HG03066 (cell line): ENCODE measurements around the gene VSNL1.
A peak's percentile ranks its signal among the peaks of the same experiment; 100 is the strongest.

Experiments used
- ATAC-seq: cut with Tn5 transposase; IDR thresholded peaks from one replicate; pipeline ENCODE4 v1.9.1; 2021; ENCODE audit warnings: low read depth; ENCODE audit not compliant: unreplicated experiment

Gene VSNL1

DNA sequence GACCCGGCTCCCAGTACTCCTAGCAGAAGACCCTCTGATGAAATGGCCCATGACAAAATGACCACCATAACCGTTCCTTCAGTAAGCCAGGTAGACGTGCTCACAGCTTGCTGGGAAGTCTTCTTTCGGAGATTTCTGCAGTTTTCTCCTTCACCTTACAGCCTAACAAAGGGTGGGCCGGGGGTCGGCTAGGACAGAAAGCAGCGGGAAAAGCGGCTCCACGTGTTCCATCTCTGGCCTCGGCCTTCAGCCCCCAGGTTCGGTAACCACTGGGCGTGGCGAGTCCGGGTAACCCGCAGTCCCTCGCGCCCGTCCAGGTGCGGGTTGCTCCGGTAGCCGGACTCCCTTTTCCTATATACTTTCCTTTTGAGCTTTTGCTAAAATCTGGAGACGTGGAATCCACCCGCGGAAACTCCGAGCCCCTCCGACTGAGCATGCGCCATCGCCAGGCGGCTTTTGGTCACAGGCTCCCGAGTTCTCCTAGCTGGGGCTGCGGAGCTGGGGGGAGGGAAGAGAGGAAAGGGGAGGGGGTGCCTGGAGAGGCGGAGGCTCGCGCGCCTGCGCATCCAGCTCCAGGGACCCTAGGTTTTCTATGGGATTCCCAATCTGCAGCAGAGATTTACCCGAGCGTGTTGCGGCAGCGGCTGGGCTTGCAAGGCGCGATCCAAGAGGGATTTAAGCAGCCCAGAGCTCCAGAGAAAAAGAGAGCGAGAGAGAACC lies at the start of gene VSNL1:
VSNL1 (plus strand) TSS at position 604 of the 720 bp plus-strand sequence. CDS start 51,379 bp downstream, outside the sequence.
- no peak for ATAC-seq

DNA sequence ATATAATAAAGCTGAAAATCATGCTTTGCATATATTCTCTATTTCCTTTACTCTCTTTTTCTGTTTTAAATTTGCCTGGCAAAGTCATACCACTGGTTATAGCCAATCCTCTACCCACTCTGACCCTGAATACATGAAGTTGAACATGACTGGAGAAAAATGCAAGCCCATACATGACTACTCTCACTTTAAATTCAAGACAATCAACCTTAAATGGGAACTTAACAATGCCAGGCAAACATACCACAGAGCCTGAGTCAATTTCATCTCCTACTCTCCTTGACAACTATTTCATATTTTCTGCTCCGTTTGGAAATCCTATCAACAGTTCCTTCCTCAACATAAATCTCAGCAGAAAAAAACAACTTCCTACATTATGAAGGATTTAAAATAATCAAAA lies 44.9 kb upstream of the VSNL1 start:
- ATAC-seq: no peak

DNA sequence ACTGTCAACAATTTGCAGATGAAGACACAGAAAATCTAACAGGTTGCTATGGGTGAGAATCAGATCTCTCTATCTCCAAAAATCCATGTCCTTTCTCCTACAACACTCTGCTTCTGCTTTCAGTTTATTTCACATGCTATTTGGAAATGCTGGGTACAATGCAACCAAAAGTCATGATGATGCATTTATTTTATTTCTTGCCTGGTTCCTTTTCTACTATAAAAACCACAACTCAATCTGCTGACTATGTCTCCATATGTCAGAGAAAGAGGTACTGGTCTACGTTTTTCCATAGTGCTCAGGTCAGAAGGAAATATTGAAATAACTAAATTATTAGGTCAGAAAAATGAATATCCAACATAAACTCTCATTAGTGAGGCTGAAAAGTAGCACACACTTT lies 42.8 kb upstream of the VSNL1 start:
- ATAC-seq: no peak

DNA sequence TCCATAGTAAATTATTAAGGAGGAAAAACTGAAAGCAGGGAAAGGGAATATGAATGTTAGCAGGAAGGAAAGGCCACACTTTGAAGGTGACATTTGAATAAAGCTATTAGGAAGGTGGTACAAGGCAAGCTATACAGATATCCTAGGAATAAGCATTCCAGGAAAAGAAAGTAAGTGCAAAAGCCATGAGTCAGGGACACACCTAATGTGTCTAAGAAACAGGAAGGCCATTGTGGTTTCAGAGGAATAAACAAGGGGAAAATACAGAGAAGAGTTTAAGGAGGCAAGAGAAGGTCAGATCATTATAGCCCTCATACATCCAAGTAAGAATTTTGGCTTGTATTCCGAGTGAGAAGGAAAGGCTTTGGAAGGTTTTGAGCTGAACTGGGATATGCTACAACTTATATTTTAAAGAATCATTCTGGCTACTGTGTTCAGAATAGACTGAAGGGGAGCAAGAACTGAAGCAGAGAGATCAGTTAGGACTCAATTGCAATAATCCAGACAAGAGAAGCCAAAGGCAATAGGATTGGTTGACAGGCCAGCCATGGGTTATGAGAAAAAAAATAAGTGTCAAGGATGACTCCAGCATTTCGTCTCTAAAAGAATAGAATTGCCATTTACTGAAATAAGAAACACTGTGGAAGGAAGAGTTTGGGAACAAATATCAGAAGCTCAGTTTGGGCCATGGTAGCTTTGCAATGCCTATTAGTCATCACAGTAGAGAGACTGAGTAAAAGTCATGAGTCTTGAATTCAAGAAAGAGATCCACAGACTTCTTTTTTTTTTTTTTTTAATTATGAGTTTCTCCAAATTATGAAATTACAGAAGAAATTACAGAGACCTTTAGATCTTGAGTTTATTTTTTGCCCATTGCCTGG lies 33.5 kb upstream of the VSNL1 start:
- ATAC-seq: no peak

DNA sequence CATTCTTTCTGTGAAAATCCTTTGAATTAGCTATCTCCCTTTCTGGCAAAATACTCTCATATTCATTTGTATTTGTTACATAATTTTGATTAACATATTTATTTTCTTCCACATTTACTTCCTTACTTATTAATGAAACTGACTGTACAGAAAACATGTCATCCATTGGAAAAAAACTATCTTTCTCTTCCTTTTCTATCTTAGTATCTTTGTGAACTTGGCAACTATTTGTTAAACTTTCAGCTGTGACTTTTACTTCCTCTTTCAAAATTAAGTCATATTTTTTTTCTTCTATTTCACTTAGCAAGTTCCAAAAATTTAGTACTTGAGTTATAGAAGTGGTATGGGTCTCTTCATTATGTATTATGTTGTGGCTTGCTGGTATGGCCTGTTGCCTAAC lies 24.8 kb upstream of the VSNL1 start:
- ATAC-seq: peak; percentile 31

DNA sequence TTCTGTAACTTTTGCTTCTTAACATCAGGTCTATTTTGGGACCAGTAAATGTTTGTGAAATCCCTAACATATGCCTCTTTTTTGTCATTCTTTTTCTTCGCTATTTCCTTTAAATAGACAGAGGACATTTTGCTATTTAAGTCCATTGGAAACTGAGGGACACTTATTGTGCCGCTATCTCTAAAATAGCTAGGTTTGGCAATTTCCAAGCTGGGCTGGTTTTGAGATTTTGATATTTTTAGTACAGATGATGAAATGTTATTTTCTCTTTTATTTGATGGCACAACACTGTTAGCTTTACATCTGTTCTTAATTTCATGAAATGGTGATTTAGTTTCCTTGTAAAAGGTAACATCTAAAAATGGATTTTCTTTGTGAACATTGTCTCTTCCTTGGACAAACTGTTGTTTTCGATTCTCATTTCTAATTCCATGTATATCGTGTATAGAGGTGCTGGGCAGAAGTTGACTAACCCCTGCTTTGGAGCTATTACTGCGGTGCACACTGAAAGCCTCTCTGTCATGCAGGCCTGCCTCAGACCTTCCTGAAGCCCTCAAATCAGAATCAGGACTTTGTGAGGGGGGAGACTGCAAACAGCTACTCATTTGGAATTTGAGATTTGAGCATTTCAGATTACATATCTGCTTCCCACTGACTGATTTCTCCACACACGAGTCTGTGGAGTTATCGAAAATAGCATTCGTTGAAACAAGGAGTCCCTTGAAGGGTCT lies 22.9 kb upstream of the VSNL1 start:
- ATAC-seq: peak; percentile 24

DNA sequence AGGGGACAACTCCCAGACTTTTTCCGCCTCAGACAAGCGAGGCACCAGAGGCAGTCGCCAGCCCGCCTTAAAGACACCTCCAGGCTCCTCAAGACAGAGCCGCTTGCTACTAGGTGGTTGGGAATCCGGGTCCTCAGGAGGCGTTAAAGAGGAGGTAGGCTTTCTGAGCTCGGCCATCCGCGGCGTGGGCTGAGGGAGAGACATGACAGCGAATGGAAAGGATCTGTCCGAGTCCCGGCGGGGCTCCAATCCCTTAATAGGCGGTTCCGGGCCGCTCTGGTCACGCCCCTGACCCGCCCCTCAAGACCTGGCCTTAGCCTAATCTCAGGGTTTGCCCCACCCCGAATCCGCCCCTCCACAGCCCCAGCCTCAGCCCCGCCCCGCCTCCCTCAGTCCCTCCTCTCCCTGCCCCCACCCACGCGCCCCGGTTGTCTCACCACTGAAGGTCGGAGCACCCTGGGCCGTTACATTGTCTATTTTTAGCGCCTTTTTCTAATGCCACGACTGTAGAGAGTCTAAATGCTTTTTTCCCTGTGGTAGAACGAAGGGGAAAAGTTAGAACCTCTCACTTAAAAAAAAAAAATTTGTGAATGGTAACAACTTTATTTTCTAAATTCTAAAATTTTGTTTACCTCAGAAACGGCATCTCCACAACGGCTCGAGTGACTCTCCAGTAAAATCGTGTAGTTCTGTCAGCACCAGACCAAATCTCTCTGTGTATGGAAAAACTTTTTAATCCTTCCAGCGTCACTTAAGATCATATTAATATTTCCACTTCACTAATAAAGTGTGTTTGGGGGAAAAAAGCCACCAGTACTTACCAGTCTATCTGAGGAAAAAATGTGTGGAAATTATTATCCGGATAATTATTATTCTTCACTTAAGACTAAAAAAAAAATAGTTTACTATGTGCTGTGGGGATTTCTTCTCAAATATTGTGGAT lies 22.0 kb upstream of the VSNL1 start, which contains the start of gene RAD51AP2:
RAD51AP2 (minus strand) TSS at position 229 of the 943 bp plus-strand sequence; CDS start at position 204, 25 bp downstream.
- ATAC-seq: peak; percentile 81

DNA sequence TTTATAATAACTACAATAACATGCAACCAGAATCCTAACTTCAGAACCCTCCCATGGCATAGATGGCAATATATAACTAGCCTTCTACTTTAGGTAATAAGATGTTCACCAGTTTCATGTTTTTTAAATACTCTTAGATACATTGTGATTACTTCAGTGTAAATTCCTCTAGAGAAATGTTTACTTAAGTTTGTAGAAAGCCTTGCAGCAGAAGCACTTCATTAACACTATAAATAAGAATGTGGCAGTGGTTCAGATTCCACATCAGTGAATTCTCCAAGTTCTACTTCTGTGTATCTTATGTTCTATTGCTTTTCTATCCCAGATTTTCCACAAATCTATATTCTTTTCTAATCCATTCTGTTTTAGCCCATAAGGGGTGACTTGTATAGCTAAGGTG lies 21.0 kb upstream of the VSNL1 start:
- ATAC-seq: no peak

DNA sequence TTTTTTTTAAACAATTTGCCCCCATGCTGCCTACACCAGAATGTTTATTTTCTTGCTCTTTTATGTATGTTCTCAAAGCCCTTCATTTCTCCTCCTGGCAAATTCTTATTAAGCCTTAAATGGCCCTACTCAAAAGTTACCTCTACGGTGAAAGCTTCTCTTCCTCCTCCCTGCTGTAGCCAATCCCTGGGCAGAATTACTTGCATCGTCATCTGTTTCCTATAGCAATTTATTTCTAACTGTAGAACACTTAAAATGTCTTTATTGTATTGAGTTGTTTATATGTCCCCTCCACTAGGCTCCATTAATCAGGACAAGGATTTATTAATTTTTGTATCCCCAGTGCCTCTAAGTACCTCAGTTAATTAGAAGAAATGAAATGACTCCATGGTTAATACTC lies 19.7 kb upstream of the VSNL1 start:
- peak; percentile 25 for ATAC-seq

DNA sequence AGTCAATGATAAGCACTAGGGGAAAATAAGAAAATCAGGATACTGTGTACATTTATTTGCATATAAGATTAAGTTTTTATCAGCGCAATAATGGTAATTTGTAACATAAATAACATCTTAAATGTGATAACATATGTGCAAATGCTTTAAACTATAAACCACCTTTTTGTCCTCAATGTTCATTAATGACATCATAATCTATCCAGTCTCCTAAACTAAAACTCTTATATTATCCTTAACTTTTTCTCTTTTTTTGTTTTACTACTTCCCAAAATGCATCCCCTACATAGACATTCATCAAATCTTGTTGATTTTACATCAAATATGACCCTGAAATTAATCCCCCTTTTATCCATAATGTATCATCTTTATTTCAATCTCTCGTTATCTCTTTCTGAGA lies 18.9 kb upstream of the VSNL1 start:
- no peak for ATAC-seq

DNA sequence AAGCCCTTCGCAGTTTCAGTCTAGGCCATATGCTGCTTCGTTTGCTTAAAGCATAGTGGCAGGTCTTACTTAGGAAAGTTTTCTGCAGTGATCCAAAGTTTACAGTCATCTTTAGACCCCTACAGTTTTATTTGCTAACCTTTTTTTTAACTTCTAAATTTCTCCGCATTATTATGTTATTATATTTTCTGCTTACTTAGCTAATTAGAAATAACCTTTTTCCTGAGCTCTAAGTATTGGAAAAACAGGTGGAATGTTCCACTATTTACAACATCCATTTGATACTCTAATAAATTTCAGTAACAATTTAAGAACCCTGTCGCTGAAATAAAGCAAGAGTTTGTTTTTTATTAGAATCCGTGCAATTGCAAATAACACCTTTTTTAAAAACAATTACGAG lies 18.2 kb upstream of the VSNL1 start:
- no peak for ATAC-seq

DNA sequence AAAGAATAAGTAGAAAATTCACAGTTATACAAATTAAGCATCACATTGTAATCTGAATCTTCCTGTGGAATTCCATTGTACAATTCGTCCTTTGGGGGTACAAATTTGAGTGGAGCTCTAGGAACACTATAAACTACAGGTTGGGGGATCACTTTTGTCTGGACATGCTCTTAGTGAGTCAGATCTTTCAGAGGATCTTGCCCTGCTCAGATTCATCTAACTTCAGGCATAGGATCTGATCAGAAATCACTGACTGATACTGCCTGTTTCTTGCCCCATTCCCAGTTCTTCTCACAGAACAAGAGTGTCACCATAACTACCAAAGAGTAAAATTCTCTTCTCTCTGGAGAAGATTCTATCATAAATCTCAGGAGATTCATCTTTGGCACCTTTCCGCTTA lies 10.7 kb upstream of the VSNL1 start:
- no peak for ATAC-seq

DNA sequence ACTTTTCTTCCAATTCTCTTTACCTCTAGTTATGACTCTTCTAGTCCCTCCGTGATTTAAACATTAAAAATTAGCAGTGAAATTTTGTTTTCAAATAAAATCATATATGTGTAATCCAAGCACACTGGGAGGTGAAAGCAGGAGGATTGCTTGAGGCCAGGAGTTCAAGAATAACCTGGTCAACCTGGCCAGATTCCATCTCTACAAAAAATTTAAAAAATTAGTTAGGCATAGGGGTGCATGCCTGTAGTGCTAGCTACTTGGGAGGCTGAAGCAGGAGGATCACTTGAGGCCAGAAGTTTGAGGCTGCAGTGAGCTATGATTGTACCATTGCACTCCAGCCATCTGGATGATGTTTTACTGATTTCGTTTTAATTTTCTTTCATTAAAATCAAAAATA lies 7.0 kb upstream of the VSNL1 start:
- no peak for ATAC-seq

DNA sequence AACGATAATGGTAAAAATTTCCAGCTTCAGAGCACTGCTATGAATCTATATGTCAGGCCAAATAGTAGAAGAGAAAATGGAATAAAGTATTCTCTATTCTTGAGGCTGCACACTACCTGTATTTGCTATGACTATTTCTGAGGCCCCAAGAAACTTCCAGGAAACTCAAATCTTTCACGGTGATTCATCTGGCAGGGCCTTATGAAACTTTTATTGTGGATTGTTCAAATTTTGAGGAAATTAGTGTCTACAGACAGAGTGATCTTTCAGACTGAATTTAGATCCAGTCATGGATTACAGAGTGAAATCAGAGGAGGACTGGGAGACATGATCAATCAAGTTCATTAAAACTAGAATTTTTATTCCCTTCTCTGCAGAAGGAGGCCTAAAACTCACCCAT lies 4.1 kb upstream of the VSNL1 start:
- no peak for ATAC-seq

DNA sequence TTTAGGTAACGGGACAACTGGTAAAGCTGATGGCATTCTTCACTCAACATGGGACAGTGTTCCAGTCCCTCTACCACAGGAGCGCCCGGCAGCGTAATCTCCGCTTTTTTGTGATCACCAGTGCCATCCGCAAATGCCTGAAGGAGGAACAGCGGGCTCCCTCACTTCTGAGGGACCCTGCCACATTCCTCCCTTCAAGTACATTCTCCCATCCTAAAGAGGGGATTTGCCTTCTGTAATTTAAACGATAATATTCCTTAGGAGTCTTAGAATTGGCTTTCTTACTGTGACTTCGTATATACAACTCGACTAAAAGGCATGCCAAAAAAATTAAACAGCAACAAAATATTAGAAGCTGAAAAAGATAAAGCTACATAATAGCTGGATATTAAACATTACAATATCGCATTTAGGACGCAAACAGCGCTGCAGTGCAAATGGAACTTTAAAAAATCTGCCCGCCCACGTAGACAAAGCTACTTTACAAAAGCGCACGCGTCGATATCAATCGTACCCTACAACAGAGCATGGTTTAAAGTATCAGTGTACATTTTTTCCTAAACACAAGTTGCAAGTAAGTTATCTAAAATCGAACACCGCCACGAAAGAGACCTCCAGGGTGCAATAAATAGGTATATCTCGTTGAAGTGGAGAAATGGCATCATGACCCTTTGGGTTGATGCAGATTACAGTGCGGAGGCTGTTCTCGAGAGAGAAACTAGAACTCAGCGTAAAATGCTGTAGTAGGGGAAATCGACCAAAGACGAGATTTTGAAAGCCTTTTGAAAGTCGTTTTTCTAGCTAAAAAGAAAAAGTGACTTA lies 2.3 kb upstream of the VSNL1 start:
- no peak for ATAC-seq

DNA sequence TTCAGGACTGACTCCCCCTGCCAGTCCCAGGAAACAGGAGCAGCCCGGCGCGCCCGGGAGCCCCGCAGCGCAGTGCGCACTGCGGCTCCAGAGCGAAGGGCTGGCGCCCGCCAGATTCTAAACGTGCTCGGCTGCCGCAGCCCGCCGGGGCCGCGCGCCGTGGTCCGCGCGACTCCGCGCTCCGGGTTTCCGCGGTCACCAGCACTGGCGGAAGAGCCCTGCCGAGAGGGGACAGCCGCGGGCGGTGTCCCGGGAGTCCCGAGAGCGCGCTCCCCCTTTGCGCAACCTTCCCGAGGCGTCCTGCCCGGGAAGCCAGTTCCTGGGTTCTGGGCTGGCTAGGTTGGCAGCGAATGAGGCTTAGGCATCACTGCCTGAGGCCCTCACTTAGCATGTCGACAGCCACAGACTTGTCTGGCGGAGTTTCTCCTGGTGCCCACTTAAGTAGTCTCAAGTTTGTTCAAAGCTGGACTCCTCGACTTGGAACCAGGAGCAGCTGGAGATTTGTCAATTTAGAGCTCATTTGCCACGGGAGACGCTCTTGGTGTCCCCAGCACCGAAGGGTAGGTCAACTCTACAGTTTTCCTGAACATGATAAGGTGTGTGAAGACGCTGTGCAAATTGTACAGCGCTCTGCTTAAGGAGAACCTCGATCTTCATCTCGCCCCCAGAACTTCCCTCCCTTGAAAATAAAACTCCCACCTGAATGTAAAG lies 1.5 kb upstream of the VSNL1 start:
- peak; percentile 46 for ATAC-seq

DNA sequence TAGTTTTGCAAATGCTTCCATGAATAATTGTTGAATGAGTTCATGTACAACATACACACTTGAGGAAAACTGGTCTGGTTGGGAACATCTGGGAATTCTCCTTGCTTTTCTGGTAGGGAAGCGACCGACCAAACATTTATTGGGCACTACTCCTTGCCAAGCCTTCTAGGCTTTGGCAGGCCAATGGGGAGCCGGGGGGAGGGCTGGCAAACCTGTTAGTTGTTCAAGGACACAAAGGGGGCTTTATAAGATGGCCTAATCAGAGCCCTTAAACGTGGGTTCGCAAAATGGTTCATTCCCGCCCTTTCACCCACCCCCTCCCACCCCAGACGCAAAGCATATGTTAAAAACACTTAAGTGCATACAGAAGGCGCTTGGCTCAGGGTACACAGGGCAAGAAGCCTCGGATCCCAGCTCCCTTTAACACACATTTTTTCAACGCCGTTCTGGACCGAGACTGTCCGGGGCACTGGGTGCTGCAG lies 844 bp upstream of the VSNL1 start:
- ATAC-seq: no peak

DNA sequence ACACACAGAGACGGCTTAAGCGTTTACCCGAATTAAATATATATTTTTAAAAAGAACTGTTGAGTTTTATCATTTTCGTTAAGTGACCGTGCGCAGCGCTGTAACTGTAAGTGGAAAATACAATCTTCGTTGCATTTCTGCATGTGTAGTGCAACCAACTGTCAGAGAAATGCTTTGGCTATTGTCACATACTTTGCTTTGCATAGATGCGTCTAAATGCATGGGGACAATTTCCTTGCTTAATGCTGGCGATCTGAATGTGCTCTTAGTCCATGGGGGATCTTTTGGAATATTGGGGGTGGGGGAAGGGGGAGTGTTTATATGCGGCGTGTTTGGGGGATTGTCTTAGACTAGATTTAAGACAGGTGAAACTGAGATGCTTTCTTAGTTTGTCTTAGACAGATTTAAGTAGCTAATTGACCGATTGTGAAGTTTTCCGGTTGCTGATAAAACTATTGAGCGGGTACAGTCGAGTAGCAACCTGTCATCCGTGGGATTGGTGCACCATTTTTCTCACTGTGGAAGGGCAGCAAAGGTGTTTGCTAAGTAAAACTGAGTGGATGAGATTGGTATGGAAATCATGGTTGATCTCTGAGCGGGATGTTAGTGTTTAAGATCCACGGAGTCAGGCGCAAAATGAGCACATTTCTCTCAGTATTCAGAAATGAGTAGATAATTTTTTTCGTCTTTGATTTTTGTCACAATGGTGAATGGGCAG lies 476 bp downstream of the VSNL1 start:
- ATAC-seq: no peak
